Measurements from ENCODE around the gene NPAS4.

DNA sequence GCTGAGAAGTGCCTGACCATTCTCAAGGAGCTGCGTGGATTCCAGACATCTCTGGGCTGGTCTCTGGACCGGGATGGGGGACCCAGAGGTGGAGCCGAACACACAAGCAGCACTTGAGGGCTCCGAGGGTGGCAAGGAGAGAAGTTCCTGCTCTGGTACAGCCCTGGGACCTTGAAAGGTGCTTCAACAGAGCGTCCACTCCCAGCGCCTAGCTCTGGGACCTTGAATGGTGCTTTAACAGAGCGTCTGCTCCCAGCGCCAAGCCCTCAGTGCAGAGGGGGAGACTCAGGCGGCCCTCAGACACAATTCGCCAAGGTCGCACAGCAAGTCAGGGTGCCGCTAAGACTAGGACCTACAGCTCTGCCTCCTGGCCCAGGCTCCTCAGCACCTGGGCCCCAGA, 10.6 kb upstream of the NPAS4 start:
- TF ChIP-seq POLR2A (IDR thresholded peaks at IDR 0.05) (no peak), POLR2AphosphoS5 (IDR thresholded peaks at IDR 0.05; ENCODE audit: insufficient read depth in 1 of 2, low read depth in 1 of 2) (no peak)
- TF ChIP-seq, protein P1, sequence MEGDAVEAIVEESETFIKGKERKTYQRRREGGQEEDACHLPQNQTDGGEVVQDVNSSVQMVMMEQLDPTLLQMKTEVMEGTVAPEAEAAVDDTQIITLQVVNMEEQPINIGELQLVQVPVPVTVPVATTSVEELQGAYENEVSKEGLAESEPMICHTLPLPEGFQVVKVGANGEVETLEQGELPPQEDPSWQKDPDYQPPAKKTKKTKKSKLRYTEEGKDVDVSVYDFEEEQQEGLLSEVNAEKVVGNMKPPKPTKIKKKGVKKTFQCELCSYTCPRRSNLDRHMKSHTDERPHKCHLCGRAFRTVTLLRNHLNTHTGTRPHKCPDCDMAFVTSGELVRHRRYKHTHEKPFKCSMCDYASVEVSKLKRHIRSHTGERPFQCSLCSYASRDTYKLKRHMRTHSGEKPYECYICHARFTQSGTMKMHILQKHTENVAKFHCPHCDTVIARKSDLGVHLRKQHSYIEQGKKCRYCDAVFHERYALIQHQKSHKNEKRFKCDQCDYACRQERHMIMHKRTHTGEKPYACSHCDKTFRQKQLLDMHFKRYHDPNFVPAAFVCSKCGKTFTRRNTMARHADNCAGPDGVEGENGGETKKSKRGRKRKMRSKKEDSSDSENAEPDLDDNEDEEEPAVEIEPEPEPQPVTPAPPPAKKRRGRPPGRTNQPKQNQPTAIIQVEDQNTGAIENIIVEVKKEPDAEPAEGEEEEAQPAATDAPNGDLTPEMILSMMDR (IDR thresholded peaks at IDR 0.05): no peak

Measured in vagina (tissue), 2 donors.